Mesenchymal stem cell (in vitro differentiated cells and primary cell): ENCODE results near the gene YWHAE.

Source experiments
- DNase-seq: peaks from one replicate; pipeline ENCODE4 v3.0.0-alpha.2; 2013
- H2AFZ ChIP-seq: one replicate; pipeline ENCODE4 v1.6.1; 2013; ENCODE audit warnings: low read depth, mild to moderate bottlenecking, control low read depth, inconsistent platforms, low read length, moderate library complexity
- H2AK5ac ChIP-seq: 2 replicates; pipeline ENCODE4 v1.6.1; 2013; ENCODE audit warnings: low read length, moderate library complexity, mild to moderate bottlenecking, inconsistent platforms; ENCODE audit not compliant: severe bottlenecking
- H2BK120ac ChIP-seq: one replicate; pipeline ENCODE4 v1.6.1; 2013; ENCODE audit warnings: low read depth, mild to moderate bottlenecking, inconsistent platforms, low read length, moderate library complexity
- H2BK12ac ChIP-seq, 2 experiments: one replicate each; pipeline ENCODE4 v1.6.1; 2013; ENCODE audit warnings: inconsistent platforms in 2 of 2, low read length in 2 of 2, mild to moderate bottlenecking in 2 of 2, moderate library complexity in 2 of 2, control low read depth in 1 of 2
- H2BK15ac ChIP-seq: one replicate; pipeline ENCODE4 v1.6.1; 2013; ENCODE audit warnings: mild to moderate bottlenecking, low read depth, inconsistent platforms; ENCODE audit not compliant: poor library complexity, severe bottlenecking
- H2BK5ac ChIP-seq: 2 replicates; pipeline ENCODE4 v1.6.1; 2013; ENCODE audit warnings: low read depth, mild to moderate bottlenecking, low read length, control low read depth, inconsistent platforms; ENCODE audit not compliant: poor library complexity, severe bottlenecking
- H3K14ac ChIP-seq, 2 experiments: one replicate each; pipeline ENCODE4 v1.6.1; 2013; ENCODE audit warnings: inconsistent platforms in 2 of 2, low read length in 2 of 2, control low read depth in 1 of 2, mild to moderate bottlenecking in 1 of 2, moderate library complexity in 1 of 2
- H3K18ac ChIP-seq, 2 experiments: one replicate each; pipeline ENCODE4 v1.6.1; 2013; ENCODE audit warnings: inconsistent platforms in 2 of 2, low read length in 2 of 2, control low read depth in 1 of 2, low read depth in 1 of 2, mild to moderate bottlenecking in 1 of 2
- H3K23ac ChIP-seq, 2 experiments: one replicate each; pipeline ENCODE4 v1.6.1; 2013; ENCODE audit warnings: inconsistent platforms in 2 of 2, low read length in 2 of 2, mild to moderate bottlenecking in 2 of 2, moderate library complexity in 2 of 2, control low read depth in 1 of 2
- H3K27ac ChIP-seq: 2 replicates; pipeline ENCODE4 v1.5.1; 2013; ENCODE audit warnings: mild to moderate bottlenecking, moderate library complexity, low read length, control low read depth, inconsistent platforms; ENCODE audit not compliant: poor library complexity, severe bottlenecking
- H3K27me3 ChIP-seq, 2 experiments: 2 replicates each; pipeline versions ENCODE4 v1.6.1 to v1.7.0; 2013; ENCODE audit warnings: low read length in 2 of 2, mild to moderate bottlenecking in 2 of 2, moderate library complexity in 2 of 2, control low read depth in 1 of 2, inconsistent platforms in 1 of 2; ENCODE audit not compliant: control insufficient read depth in 1 of 2, insufficient read depth in 1 of 2
- H3K36me3 ChIP-seq, 2 experiments: 2 replicates each; pipeline versions ENCODE4 v1.6.1 to v1.7.0; 2013; ENCODE audit warnings: low read length in 2 of 2, control low read depth in 1 of 2, inconsistent platforms in 1 of 2, low read depth in 1 of 2, mild to moderate bottlenecking in 1 of 2; ENCODE audit not compliant: insufficient read depth in 2 of 2, control insufficient read depth in 1 of 2
- H3K4ac ChIP-seq, 2 experiments: one replicate each; pipeline ENCODE4 v1.6.1; 2013; ENCODE audit warnings: inconsistent platforms in 2 of 2, low read length in 2 of 2, mild to moderate bottlenecking in 2 of 2, moderate library complexity in 2 of 2, control low read depth in 1 of 2, low read depth in 1 of 2
- H3K4me1 ChIP-seq: 2 replicates; pipeline ENCODE4 v1.6.1; 2013; ENCODE audit warnings: low read depth, low read length, control low read depth; ENCODE audit not compliant: control insufficient read depth, insufficient read depth
- H3K4me2 ChIP-seq: 2 replicates; pipeline ENCODE4 v1.6.1; 2013; ENCODE audit warnings: low read length, mild to moderate bottlenecking, inconsistent platforms; ENCODE audit not compliant: poor library complexity, severe bottlenecking
- H3K4me3 ChIP-seq, 2 experiments: 2 replicates each; pipeline versions ENCODE4 v1.5.1 to v1.7.0; 2013; ENCODE audit warnings: low read length in 2 of 2, mild to moderate bottlenecking in 2 of 2, control low read depth in 1 of 2, low read depth in 1 of 2; ENCODE audit not compliant: insufficient read depth in 1 of 2
- H3K79me1 ChIP-seq: replicated peaks from 2 replicates; pipeline ENCODE4 v1.6.1; 2013; ENCODE audit warnings: mild to moderate bottlenecking, control low read depth, low read length, inconsistent platforms; ENCODE audit not compliant: poor library complexity, severe bottlenecking
- H3K9ac ChIP-seq: 2 replicates; pipeline ENCODE4 v1.7.0; 2013; ENCODE audit warnings: mild to moderate bottlenecking, low read length, moderate library complexity
- H3K9me3 ChIP-seq: 2 replicates; pipeline ENCODE4 v1.7.0; 2013; ENCODE audit warnings: mild to moderate bottlenecking, low read length; ENCODE audit not compliant: control insufficient read depth
- H4K8ac ChIP-seq: one replicate; pipeline ENCODE4 v1.6.1; 2013; ENCODE audit warnings: inconsistent platforms, mild to moderate bottlenecking, low read length, moderate library complexity
- H4K91ac ChIP-seq: one replicate; pipeline ENCODE4 v1.6.1; 2013; ENCODE audit warnings: mild to moderate bottlenecking, low read length, inconsistent platforms
- WGBS: methylation state at CpG from one replicate; pipeline ENCODE4 v1.1.7; 2013; ENCODE audit warnings: mixed read lengths; 5-methylcytosine and 5-hydroxymethylcytosine counted together

YWHAE gene

DNA sequence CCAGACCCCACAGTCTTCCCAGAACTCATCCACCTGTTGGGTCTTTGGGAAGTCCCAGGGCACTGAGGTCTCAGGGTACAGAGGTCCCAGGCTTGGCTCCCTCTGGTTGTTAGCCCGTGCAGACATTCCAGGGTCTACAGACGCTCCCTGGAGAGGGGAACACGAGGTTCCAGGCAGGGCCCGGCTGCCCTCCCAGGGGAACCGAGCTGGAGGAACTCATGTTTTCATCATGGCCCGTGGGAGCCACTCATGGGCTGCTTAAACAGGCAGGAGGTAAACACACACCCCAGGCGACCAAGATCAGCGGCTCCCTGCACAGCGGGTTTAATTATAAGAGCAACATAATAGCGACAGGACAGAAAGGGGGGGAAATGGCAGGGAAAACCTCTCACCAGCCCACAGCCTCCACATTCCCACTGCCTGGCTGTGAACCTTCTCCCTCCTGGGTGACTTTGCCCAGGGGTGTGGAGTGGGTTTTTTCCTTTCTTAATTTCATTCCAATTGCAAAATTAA is 84.1 kb downstream of the YWHAE start:
- Histone ChIP-seq H2BK120ac (no peak overlapping the region), H3K4me1 (peaks cover 2% of the 10 kb centered on the region), H3K79me1 (no peaks in the 10 kb centered on the region), H3K14ac (no peak overlapping the region), H3K23ac (no peak overlapping the region), H3K9me3 (no peaks in the 10 kb centered on the region), H4K91ac (no peak overlapping the region), H3K4me3 (no peak overlapping the region), H3K4me2 (no peak overlapping the region), H3K27ac (no peak overlapping the region), H3K18ac (no peak overlapping the region), H3K27me3 (peaks cover 26 to 46% of the 10 kb centered on the region in 2 experiments), H2AFZ (no peak overlapping the region), H2BK12ac (no peak overlapping the region), H3K4ac (no peak overlapping the region), H2BK15ac (no peak overlapping the region), H2AK5ac (no peak overlapping the region), H2BK5ac (no peak overlapping the region), H3K9ac (no peak overlapping the region), H4K8ac (no peak overlapping the region), H3K36me3 (no peaks in the 10 kb centered on the region)
- WGBS: 69% methylated on average over 9 of the region's 10 CpGs
- no peak for DNase-seq

DNA sequence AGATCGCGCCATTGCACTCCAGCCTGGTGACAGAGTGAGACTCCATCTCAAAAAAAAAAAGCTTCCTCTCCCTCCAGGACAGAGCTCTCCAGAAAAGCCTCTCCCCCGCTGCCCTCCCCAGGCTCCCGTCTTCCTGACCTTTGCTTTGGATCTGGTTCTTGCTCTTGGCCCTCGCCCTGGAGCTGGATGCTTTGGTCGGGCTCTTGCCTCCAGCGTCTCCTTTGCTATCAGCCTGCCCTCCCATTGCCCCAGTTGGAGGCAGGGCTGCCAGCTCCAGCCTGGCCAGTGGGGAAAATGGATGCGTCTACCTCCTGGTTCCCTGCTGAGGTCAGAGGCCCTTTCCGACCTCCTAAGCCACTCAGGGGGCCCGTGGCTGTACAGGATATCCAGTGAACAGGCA is 84.6 kb downstream of the YWHAE start:
- Histone ChIP-seq H2BK12ac (no peak overlapping the region), H4K8ac (no peak overlapping the region), H3K4ac (no peak overlapping the region), H2BK120ac (no peak overlapping the region), H2BK15ac (no peak overlapping the region), H3K9me3 (no peaks in the 10 kb centered on the region), H2AFZ (no peak overlapping the region), H3K4me2 (no peak overlapping the region), H4K91ac (no peak overlapping the region), H3K36me3 (no peaks in the 10 kb centered on the region), H3K14ac (no peak overlapping the region), H3K27ac (no peak overlapping the region), H3K79me1 (no peaks in the 10 kb centered on the region), H2AK5ac (no peak overlapping the region), H2BK5ac (no peak overlapping the region), H3K4me3 (no peak overlapping the region), H3K27me3 (peaks cover 26 to 46% of the 10 kb centered on the region in 2 experiments), H3K18ac (no peak overlapping the region), H3K4me1 (peaks cover 2% of the 10 kb centered on the region), H3K23ac (no peak overlapping the region), H3K9ac (no peak overlapping the region)
- DNase-seq: no peak
- 81% methylated on average over 10 of the region's 10 CpGs for WGBS

DNA sequence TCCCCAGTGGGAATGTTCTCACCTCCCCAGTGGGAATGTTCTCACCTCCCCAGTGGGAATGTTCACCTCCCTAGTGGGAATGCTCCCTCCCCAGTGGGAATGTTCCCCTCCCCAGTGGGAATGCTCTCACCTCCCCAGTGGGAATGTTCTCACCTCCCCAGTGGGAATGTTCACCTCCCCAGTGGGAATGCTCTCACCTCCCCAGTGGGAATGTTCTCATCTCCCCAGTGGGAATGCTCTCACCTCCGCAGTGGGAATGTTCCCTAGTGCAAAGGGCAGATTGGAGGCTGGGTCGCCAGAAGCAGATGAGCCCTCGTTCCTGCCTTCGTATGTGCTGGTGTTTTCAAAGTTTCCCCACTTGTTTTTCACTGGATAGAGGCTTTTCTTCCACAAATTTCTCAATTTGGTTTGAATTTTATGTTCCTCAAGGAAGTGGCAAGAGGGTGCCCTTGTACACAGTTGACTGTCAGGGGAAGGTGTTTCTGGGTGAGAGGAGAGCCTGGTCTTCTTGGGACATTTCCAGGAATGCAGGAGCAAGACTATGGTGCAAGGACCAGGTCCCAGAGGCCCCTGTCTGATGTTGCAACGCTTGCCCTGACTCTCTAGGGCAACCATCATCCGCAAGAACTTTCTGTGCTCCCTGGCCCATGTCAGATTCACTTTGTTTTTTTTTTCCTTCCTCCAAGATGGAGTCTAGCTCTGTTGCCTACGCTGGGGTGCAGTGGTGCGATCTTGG is 86.6 kb downstream of the YWHAE start:
- Histone ChIP-seq H2BK5ac (no peak overlapping the region), H3K27me3 (peaks cover 26 to 40% of the 10 kb centered on the region in 2 experiments), H3K4me3 (no peak overlapping the region), H4K91ac (no peak overlapping the region), H3K4me2 (no peak overlapping the region), H4K8ac (no peak overlapping the region), H3K18ac (no peak overlapping the region), H3K79me1 (no peaks in the 10 kb centered on the region), H3K14ac (no peak overlapping the region), H2AK5ac (no peak overlapping the region), H3K36me3 (no peaks in the 10 kb centered on the region), H2BK15ac (no peak overlapping the region), H3K4me1 (peaks cover 2% of the 10 kb centered on the region), H2BK12ac (no peak overlapping the region), H2BK120ac (no peak overlapping the region), H3K4ac (no peak overlapping the region), H3K23ac (no peak overlapping the region), H3K27ac (no peak overlapping the region), H3K9ac (no peak overlapping the region), H2AFZ (no peak overlapping the region), H3K9me3 (no peaks in the 10 kb centered on the region)
- no peak for DNase-seq
- 91% methylated on average over 8 of the region's 8 CpGs for WGBS

DNA sequence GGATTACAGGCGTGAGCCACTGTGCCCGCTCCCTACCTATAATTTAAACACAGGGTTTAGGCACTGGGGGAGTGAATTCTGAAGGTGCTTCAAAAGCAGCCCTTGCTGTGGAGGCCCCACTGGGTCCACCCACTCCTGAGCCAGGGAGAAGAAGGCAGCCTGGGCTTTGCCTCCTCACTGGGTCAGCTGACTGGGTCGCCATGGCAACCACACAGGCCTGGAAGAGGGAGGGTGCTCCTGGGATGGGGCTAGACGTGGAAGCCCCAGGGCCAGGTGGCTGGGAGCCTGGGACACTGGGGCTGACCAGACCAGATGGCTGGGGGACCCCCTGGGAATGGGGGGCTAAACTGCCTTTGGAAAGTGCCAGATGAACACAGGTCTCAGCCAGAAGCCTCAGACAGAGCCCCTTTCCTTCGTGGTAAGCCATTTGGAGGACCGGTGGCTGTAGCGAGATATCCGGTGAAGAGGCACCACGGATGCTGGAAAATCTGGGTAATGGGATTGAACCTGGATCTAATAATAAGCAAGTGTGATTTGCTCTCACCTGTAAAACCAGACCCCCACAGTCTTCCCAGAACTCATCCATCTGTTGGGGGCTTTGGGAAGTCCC is 87.7 kb downstream of the YWHAE start:
- no peak overlapping the region for H2AFZ ChIP-seq
- 58% methylated on average over 7 of the region's 9 CpGs for WGBS

More for the DNA sequence above, 87.7 kb downstream of the YWHAE start:
- Histone ChIP-seq H3K27me3 (peaks cover 26 to 44% of the 10 kb centered on the region in 2 experiments), H2BK12ac (no peak overlapping the region), H3K14ac (peak overlapping the region in 1 of 2 experiments; percentile 90), H3K79me1 (no peaks in the 10 kb centered on the region), H3K23ac (no peak overlapping the region), H4K8ac (no peak overlapping the region), H2BK120ac (no peak overlapping the region), H3K18ac (no peak overlapping the region), H2AK5ac (no peak overlapping the region), H4K91ac (no peak overlapping the region), H3K4me1 (peaks cover 2% of the 10 kb centered on the region), H2BK15ac (no peak overlapping the region), H3K9ac (no peak overlapping the region), H3K9me3 (no peaks in the 10 kb centered on the region), H2BK5ac (no peak overlapping the region), H3K27ac (no peak overlapping the region), H3K36me3 (no peaks in the 10 kb centered on the region), H3K4me3 (no peak overlapping the region), H3K4me2 (no peak overlapping the region), H3K4ac (no peak overlapping the region)
- DNase-seq: peak; percentile 18
